COLO668 (cell line): Measurements from ENCODE around the gene WNT3.
"Not testable (repeated sequence)": the region's sequence is repeated elsewhere in the genome, so short reads cannot be mapped to it uniquely, and the experiment has no call there.

Experiments used
- DNase-seq: peaks from one replicate; lab custom pipeline; 2025; ENCODE audit not compliant: unreplicated experiment; lab: John Stamatoyannopoulos, UW

WNT3 gene

GRCh38 chr17:46766493-46767491, 51.7 kb downstream of the WNT3 start:
- DNase-seq = no peak

GRCh38 chr17:46765453-46765852, 53.0 kb downstream of the WNT3 start:
- DNase-seq = no peak

- DNase-seq = no peak
These were observed 53.6 kb downstream of the WNT3 start for GRCh38 chr17:46764709-46765401.

- no peak for DNase-seq
These were observed 54.3 kb downstream of the WNT3 start for GRCh38 chr17:46764000-46764708.

GRCh38 chr17:46763416-46763815, 55.1 kb downstream of the WNT3 start:
- no peak for DNase-seq

GRCh38 chr17:46759141-46759540, 59.4 kb downstream of the WNT3 start:
- no peak for DNase-seq

- DNase-seq = no peak
These were observed 59.9 kb downstream of the WNT3 start for GRCh38 chr17:46758614-46759013.

GRCh38 chr17:46757588-46757987, 60.9 kb downstream of the WNT3 start:
- DNase-seq = not testable (repeated sequence)

- no peak for DNase-seq
These were observed 61.6 kb downstream of the WNT3 start for GRCh38 chr17:46756861-46757260.

GRCh38 chr17:46756081-46756735, 62.3 kb downstream of the WNT3 start:
- DNase-seq = no peak

GRCh38 chr17:46753776-46754175, 64.7 kb downstream of the WNT3 start:
- DNase-seq = no peak

GRCh38 chr17:46751425-46751824, 67.1 kb downstream of the WNT3 start:
- DNase-seq = no peak

GRCh38 chr17:46745376-46745775, 73.1 kb downstream of the WNT3 start:
- DNase-seq = no peak

GRCh38 chr17:46744441-46744840, 74.1 kb downstream of the WNT3 start:
- DNase-seq = no peak

- DNase-seq = peak; percentile 4
These were observed 75.8 kb downstream of the WNT3 start for GRCh38 chr17:46742565-46743270.

GRCh38 chr17:46741122-46741730, 77.3 kb downstream of the WNT3 start:
- DNase-seq = no peak

GRCh38 chr17:46739982-46740381, 78.5 kb downstream of the WNT3 start:
- no peak for DNase-seq

- DNase-seq = no peak
These were observed 79.9 kb downstream of the WNT3 start for GRCh38 chr17:46738544-46738943.

GRCh38 chr17:46737326-46737725, 81.2 kb downstream of the WNT3 start:
- DNase-seq = no peak

- no peak for DNase-seq
These were observed 82.4 kb downstream of the WNT3 start for GRCh38 chr17:46736100-46736499.
